ENCODE measurements around the gene TMEM45B.
A peak's percentile ranks its signal among the peaks of the same experiment; 100 is the strongest.
"Not testable (repeated sequence)": the region's sequence is repeated elsewhere in the genome, so short reads cannot be mapped to it uniquely, and the experiment has no call there.

The TMEM45B gene
- total RNA-seq, result 0.21 to 2.7 (median 0.63) reads per million in 17 experiments

DNA sequence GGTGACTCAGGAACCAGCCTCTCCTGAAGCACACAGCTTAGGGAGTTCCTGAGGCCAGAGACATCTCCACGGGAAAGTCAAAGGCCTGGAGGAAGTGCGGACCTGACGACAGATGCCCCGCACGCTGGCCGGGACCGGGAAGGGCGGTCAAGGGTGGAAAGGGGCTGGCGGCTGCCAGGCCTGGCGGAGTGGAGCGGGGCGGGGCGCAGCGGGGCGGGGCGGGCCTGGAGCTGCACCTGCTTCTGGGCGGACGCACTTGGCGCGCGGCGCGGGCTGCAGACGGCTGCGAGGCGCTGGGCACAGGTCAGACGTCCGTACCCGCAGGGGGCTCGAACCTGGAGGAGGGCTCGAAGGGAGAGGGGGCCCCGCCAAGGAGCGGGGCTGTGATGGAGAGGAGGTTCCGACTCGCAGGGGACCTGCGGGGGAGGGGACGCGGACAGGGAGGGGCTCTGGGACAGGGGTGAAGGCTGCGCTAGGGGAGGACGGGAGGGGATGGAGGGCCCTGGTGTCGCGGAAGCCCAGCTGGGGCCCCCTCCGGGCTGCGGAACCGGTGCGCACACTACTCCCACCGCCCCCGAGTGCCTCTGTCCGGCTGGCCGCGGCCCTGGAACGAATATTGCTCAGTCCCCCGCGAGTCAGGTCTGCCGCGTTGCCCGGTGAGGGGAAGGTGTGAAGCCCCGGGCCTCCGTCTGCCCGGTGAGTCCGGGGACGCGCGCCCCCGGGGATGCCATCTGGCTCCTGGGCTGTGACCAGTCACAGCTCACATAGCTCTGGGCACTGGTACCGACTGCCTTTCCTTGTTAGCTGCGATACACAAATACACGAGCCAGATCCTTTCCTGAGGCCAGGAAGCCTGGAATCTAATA, at the start of gene TMEM45B:
TSS of gene TMEM45B (plus strand) at position 253 of the 866 bp plus-strand sequence. CDS start 36,635 bp downstream, outside the sequence.
- peak in 1 of 4 experiments; percentile 13 for DNase-seq

DNA sequence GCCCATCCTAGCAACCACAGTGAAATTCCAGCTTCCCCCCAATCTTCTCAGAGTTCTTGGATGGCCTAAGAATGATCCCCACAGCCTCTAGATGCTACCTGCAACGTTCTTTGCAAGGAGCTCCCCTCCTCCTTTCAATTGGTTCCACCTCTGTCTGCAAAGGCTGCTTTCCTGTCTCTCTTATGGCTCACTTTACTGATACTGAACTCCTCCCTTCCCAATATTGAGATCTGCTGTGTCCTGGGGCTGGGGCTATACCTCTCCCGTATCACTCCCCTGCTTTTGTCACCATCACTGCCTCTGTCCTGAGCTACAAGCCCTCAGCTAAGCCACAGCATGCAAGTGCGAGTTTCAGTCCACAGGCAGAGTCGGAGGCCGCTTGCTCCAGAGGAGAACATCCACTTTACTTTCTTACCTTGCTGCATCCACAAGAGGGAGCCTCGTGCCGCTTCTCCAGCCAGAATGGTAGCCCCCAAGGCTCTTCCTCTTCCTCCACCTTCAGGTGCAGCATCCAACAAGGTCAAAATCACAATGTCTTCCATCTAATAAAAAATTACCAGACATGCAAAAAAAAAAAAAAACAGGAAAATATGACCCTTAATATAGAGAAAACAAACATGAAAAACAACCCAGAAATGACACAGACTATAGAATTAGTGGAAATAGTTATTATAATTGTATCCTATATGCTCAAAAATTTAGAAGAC, 48.6 kb upstream of the TMEM45B start:
- peak; percentile 16 to 56 (median 43) for DNase-seq

DNA sequence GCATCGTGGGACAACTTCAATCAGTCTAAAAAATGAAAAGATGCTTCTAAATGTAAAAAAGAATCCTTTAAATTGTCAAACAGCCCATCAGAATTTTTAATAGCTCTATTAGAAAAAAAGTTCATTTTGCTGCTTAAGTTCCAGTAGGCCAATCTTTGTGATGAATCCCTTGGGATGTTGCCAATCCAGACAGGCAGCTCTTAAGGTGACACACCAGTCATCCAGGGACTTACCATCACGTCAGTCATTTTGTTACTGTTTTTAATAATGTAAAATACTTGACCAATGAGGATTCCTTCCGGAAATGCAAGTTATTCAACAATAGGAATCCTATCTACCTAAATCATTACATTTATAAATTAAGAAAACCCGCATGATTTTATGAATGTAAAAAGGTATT, 47.8 kb upstream of the TMEM45B start:
- DNase-seq, result no peak

DNA sequence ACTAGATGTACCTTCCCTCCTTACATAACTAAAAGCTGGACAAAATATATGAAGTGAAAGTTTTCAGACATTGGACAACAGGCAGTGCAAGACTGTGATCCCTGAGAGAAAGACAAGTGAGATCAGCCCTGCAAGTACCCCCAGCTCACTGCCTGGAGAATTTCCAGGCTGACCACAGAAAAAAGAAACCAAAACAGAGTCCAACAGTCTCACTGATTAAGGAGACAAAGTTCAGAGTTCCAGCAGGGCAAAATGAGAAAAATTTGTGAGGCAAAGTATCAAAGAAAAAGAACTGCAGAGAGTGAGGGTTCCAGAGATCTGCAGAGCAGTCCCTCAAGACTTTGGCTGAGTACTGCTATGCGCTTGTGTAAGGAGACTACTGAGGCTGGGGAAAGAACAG, 47.3 kb upstream of the TMEM45B start:
- no peak for DNase-seq

DNA sequence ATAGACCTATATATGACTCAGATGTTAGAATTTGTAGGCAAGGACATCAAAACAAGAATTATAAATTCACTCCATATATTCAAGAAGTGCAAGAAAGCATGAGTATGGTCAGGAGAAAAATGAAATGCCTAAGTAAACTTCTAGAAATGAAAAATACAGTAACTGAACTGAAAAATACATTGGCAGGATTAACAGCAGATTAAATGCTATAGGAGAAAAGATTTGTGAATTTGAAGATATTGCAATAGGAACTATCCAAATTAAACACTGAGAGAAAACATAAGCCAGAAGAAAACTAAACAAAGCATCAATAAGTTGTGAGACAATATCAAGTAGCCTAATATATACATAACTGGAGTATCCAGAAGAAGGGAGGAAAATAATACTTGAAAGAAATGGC, 46.6 kb upstream of the TMEM45B start:
- no peak for DNase-seq

DNA sequence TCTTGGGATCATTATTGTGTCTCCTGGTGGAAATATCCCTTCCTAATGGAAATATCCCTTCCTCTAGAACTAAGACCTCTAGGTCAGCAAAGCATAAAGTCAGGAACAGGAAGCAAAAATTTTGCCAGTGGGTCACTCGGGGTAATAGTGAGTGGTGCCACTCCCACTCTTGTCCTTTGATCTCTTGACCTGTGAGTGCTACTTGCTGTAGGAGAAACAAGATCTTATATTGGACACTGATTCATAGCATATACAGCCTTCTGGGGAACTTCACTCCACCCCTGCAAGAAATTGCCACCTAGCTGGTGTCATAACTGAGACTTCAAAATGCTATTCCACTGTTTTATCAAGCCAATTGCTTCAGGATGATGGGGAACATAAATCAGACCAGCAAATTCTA, 44.7 kb upstream of the TMEM45B start:
- peak in 3 of 4 experiments; percentile 18 to 49 (median 28) for DNase-seq

DNA sequence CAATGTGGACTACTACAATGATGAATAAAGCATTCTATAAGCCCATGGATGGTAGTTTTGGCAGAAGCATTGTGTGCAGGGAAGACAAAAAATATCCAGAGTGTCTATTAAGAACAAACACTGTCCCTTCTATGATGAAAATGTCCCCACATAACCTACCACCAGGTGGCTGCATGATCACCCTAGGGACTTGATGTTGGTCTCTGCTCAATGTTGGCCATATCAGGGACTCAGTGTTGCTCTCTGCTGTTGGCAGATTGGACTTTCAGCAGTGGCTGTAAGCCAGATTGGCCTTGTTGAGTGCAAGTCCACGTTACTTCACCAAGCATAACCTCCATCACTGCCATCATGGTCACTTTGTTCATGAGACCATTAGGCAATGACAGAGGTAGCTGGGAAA, 44.2 kb upstream of the TMEM45B start:
- DNase-seq, result not testable (repeated sequence)

DNA sequence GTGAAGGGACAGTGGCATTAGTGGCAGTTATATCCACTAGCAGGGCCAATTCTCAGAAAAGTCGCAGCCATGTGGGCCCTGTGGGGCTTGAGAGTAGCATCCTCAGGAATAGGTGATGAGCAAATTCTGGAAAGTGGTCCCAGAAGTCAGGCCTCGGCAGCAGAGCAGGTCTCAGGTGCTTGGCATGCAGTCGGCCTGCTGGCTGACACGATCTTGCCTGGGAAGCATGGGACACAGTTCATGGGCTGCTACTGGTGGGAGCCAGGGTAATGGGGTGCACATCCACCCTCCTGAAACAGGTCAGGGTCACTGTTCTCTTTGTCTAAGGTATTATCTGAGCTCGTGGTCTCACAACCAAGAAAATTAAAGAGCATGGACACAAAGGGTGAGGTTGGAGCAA, 36.8 kb upstream of the TMEM45B start:
- no peak for DNase-seq

DNA sequence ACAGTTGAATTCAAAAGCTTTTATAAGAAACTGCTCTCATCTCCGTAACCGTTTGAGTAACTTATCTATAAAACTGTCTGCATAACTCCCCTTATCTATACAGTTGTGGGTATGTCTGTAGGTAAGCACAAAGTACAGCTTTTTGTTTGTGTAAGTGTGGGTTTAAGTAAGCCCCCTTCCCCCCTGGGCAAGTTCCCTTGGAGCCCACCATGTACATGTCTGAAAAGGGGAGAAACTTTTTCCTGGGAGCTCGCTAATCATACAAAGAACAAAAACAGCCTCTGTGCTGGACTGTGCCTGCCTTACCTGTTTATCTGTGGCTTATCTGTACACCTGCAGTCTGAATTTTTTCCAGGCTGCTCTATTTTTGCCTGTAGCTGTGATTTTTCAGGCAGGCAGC, 36.3 kb upstream of the TMEM45B start:
- DNase-seq, result no peak

DNA sequence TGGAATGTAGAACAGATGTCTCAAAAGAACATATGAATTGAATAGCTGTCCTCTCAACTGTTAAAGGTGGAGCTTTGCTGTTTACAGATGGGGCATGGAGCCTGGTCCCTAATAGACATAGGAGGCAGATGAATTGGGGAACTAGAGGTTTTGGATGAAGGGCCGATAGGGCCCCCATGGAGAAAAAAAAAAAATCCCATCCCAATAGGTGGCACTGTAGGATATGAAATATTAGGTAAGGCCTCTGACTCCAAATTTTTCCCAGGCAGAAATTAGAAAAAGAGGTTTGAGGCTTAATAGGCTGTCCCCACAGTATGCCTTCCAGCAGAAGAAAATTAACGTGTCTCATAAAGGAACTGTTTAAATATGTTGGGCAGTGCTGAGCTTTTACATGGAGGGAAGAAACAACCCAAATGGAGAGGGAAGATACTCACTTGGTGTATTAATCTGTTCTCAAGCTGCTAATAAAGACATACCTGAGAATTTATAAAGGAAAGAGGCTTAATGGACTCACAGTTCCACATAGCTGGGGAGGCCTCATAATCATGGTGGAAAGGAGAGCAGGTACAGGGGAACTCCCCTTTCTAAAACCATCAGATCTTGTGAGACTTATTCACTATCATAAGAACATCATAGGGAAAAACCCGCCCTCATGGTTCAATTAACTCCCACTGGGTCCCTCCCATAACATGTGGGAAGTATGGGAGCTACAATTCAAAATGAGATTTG, 30.1 kb upstream of the TMEM45B start:
- peak; percentile 40 to 50 (median 46) for DNase-seq

DNA sequence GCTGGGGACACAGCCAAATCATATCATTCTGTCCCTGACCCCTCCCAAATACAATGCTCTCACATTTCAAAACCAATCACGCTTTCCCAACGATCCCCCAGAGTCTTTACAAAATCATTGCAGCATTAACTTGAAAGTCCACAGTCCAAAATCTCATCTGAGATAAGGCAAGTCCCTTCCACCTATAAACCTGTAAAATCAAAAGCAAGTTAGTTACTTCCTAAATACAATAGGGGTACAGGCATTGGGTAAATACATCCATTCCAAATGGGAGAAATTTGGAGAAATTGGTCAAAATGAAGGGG, 29.6 kb upstream of the TMEM45B start:
- DNase-seq, result not testable (repeated sequence)

DNA sequence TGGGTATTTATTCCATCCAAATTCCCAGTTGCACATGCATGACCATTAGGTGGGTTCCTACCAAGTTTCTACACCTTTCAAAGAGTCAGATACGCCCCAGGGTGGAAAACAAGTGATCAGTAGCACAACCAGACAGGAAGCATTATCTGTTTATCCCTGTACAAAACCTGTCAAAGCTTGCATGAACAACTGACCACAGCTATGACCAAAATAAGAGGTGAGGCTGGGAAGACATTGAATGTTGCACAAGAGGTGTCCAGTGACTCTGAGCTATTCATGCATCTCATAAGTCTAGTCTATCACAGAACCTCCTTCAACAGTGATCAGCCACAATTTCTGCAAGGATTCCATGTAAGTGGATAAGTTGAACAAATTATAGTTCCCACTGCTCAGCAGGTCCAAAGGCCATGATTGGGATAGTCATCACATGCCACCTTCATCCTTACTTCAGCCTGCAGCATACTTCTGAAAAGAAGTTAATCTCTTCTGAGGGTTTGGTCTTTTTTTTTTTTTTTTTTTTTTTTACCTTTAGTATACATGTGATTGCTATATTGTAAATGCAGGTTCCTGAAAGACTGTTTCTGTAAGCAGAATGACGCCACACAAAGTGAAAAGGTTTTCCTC, 28.0 kb upstream of the TMEM45B start:
- DNase-seq, result no peak

DNA sequence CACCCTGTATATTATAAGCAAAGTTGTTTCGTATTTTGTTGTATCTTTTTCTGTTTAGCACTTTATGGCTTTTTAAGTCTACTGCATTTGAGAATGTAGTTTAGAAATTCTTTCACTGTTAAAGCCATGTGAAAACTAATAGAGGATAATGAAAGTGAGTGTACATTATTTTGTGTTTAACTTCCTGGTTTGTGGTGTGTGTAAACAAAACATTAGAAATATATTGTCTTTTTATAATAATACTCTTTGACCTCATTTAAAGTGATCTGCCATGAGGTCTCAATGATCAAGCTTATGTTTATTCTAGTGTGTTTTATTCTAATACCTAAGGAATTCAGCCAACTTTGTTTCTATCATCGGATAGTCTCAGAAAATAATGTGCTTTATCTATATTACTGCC, 27.4 kb upstream of the TMEM45B start:
- DNase-seq, result no peak

DNA sequence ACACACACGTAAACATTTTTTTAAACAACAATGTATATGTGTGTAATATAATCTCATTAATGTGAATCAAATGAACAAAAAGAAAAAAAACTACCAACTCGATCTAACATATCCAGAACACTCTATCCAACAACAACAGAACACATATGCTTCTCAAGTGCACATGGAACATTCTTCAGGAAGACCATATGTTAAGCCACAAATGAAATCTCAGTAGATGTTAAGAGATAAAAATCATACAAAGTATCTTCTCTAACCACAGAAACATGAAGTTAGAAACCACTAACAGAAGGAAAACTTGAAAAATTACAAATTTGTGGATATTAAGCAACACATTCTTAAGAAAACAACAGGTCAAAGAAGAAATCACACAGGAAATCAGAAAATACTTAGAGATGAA, 25.5 kb upstream of the TMEM45B start:
- no peak for DNase-seq

DNA sequence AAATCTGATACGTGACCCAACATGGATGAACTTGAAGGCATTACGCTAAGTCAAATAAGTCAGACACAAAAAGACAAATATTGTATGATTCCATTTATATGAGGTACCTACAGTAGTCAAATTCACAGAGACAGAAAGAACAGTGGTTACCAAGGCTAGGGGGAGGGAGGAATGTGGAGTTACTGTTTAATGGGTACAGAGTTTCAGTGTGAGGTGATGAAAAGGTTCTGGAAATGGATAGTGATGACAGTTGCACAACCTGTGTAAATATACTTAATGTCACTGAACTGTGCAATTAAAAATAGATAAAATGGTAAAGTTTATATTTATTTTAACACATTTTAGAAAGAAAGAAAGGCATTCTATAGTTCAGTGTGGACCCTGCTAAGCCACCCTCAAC, 24.1 kb upstream of the TMEM45B start:
- DNase-seq, result no peak

DNA sequence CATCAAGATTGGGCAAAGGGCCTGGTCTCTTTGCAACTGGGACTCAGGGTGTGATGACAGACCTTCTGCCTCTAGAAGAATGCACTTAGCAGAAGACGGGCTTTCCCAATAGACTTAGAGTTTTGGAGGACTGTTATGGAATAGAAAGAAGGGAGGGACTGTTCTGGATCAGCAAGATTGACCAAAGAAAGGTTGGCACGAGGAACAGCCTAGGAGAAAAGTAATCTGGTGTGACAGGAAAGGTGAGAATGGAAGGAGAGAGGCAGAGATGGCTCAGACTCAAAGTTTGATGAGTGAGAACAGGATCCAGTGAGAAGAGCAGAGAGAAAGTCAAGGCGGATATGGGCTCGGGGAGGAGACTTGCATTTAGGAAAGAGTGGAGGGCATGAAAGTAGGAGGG, 23.0 kb upstream of the TMEM45B start:
- no peak for DNase-seq

DNA sequence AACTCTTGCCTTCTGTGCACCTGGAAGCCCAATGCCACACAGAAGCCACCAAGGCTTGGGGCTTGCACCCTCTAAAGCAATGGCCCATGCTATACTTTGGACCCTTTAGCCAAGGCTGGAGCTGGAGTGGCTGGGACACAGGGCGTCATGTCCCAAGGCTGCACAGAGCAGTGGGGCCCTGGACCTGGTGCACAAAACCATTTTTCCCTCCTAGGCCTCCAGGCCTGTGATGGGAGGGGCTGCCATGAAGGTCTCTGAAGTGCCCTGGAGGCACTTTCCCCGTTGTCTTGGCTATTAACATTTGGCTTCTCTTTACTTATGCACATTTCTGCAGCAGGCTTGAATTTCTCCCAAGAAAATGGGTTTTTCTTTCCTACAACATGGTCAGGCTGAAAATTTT, 20.6 kb upstream of the TMEM45B start:
- DNase-seq, result no peak

DNA sequence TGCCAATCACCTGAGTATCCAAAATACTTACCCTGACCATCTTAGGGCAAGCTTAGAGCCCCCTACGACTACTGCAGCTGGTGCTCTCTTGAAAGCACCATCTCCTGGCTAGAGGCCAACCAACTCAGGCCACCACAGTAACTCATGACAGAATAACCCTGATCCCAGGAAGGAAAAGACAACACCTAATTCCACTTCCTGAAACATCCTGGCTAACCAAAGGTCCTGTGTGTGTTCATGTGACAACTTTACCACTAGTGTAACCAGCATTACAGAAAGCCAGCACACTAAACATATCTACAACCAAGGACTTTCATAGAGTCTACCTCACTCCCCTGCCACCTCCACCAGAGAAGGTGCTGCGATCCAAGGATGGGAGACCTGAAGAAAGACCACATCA, 17.4 kb upstream of the TMEM45B start:
- DNase-seq, result no peak

DNA sequence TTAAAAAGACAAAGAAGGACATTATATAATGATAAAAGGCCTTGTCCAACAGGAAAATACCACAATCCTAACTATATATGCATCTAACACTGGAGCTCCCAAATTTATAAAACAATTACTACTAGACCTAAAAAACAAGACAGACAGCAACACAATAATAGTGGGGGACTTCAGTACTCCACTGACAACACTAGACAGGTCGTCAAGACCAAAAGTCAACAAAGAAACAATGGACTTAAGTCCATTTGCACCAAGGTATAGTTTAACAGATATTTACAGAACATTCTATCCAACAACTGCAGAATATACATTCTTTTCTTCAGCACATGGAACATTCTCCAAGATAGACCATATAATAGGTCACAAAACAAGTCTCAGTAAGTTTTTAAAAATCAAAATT, 15.5 kb upstream of the TMEM45B start:
- DNase-seq, result not testable (repeated sequence)

DNA sequence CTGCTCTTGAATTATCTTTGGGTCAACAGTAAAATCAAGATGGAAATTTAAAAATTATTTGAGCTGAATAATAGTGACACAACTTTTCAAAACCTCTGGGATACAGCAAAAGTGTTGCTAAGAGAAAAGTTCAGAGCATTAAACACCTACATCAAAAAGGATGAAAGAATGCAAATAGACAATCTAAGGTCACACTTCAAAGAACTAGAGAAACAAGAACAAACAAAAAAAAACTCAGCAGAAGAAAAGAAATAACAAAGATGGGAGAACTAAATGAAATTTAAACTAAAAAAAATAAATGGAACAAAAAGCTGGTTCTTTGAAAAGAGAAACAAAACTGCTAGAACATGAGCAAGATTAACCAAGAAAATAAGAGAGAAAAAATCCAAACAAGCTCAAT, 15.0 kb upstream of the TMEM45B start:
- DNase-seq, result no peak

DNA sequence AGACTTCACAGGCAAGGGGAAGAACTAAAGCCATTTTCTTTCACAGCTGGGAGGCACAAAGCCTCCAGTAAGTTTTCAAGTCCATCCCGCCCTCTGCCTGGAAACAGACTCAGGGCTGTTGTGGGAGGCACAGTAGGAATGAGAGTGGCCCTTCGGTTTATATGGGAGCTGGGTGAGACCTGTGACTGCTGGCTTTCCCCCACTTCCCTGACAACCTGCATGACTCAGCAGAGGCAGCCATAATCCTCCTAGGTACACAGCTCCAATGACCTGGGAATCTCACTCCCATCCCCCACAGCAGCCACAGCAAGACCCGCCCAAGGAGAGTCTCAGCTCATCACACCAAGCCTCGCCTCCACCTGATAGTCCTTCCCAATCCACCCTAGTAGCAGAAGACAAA, 12.1 kb upstream of the TMEM45B start:
- DNase-seq, result no peak

DNA sequence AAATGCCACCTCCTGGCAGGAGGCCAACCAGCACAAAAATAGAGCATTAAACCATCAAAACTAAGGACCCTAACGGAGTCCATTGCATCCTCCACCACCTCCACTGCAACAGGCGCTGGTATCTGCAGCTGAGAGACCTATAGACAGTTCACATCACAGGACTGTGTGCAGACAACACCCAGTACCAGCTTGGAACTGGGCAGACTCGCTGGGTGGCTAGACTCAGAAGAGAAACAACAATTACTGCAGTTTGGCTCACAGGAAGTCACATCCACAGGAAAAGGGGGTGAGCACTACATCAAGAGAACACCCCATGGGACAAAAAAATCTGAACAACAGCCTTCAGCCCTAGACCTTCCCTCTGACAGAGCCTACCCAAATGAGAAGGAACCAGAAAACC, 11.6 kb upstream of the TMEM45B start:
- no peak for DNase-seq

DNA sequence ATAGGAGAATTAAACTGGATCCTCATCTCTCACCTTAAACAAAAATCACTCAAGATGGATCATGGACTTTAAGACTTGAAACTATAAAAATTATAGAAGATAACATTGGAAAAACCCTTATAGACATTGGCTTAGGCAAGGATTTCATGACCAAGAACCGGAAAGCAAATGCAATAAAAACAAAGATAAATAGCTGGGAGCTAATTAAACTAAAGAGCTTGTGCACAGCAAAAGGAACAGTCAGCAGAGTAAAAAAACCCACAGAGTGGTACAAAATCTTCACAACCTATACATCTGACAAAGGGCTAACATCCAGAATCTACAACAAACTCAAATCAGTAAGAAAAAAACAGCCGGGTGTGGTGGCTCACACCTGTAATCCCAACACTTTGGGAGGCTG, 7.4 kb upstream of the TMEM45B start:
- DNase-seq, result not testable (repeated sequence)
